GM18907 (cell line): ENCODE results near the gene VSIR.
A peak's percentile ranks its signal among the peaks of the same experiment; 100 is the strongest.

ENCODE experiments used
- ATAC-seq: cut with Tn5 transposase; IDR thresholded peaks from one replicate; pipeline ENCODE4 v1.9.1; 2021; ENCODE audit warnings: mild to moderate bottlenecking, moderate library complexity; ENCODE audit not compliant: unreplicated experiment

The VSIR gene

DNA sequence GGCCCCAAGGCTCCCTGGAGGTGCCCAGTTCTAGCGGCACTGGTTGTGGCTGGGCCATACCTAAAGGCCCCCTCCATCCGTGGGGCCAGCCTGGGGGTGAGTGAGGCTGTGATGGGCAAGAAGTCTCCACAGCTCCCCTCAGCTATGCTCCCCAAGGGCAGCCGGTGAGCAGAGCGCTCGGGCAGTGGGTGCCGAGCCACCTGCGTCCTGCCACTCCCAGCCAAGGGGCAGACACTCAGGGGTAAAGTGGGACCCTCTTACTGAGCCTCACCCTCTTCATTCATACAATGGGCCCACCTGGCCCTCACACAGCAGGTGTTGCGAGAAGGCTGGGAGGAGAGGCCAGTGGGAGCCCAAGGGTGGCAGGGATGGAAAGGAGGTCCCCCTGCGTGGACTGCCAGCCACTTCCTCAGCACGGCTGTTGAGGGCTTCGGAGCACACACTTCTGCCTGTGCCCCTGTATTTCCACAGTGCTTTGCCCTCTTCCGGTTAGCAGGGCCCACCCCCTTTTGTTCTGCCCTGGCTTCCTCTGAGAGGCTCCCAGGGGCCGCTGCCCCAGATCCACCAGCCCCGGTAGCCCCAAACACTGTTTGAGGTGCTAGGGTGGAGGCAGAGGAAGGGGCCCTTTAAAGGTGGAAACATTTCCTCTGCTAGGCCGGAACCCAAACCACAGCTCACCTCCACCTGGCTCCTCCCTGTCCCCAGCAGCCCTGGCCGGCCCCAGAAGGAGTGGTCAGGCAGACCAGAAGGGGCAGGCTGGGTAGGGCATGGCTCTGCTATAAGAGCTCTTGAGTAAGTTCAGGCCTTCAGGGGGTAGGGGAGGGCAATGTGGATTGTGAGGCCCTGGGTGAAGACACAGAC, 37.4 kb downstream of the VSIR start:
- ATAC-seq = no peak

DNA sequence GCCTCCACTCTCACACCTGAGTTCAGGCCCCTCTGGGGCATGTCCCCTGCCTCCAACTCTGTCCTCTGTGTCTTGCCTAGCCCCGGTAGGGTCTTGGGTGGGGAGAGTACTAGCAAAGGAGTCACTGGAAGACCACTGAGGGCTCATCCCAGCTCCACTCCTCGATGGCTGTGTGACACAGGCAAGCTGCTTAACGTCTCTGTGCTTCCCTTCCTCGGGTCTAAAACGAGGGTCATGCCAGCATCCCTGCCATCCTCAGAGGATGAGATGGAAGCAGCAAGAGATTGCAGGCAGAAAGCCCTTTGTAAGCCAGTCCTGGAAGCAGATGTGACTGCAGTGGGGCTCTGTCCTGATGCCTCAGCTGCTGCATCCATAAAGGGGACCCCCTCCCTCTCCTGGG, 38.5 kb downstream of the VSIR start:
- ATAC-seq = no peak

- ATAC-seq = no peak
Measured at GRCh38 chr10:71731791-71732190, 41.5 kb downstream of the VSIR start.

DNA sequence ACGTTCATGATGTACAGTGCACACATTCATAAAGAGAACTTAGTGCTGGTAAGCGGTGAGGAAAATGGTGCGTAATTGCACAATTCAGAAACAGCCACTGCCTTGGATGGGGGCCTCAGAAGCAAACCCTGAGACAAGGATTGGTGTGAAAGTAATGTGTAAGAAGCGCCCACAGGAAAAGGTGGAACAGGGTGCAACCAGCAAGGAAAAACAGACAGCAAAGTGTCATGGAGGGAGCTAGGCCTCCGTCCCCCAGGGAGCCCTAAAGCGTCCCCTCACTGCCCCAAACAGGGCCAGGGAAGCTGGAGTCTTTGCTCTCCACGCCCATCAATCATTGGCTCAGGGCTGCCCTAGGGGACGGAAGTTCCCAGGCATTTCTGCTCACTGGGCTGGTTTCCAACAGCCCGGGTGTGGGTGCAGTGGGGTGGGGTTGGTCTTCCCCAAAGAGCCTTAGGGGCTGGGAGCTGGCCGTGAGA, 44.1 kb downstream of the VSIR start:
- ATAC-seq = no peak

DNA sequence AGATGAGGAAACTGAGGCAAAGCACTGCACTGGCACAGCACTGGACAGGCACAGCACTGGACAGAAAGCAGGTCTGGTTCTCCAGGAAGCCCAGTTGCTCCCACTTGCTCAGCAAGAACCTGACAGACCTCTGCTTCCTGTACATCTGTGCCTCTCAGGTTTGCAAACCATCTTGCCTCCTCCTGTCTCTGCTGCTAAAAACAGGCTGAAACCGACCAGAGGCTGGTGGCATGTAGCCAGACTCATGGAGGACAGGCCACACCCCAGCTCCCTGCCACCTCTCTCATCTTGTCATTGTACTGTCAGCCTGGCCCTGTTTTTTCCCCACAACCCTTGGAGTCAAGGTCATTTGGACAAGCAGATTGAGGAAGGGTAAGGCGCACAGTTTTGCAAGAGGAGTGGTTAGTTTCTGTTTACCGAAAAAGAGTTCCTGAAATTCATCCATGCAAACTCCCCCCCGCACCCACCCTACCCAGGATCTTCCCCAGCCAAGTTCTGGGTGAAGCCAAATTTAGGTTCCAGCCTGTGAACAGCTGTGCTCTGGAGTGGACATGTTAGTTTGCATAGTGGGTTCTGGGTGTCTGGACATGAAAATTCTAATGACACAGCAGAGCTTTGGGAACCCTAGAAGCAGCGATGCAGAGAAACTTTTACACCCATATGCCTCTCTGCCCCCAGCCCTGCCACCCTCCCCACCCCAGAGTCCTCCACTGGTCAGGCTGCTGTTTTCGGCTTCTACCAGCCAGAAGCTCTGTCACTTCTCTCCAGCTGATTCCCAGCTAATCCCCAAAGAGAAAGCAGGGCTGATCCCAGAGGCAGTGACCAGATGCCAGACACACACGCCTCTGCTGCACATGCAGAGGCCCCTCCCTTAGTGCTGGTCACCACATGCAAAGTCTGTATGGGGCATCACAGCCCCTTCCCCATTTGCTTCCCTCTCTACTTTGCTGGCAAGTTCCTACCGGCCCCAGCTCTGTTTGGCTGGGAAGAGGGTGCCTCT, 45.3 kb downstream of the VSIR start:
- ATAC-seq = peak; percentile 50

DNA sequence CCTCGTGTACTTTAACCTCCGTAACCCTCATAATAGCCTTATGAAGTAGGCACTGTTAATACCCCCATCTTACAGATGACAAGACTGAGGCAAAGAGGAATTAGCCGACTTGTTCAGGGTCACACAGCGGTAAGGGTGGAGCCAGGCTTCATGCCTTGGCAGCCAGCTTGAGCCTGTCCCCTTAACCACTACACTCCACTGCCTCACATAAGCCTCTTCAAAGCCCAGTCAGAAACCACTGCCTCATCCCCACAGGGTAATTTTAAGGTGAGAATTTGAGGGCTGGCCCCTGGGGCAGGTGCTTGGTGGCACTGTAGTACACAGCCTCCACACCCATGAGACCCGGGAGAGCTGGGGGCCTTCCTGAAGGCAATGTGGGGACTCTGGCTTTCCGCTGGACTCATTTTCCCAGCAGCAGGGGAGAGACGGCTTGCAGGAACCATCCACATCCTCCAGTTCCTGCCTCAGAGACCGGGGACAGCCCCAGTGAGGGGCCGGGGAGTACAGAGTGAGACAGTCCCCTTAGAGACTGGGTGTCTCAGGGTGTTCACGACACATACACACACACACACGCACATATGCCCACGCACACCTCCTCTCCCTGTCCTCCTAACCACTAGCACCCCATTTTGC, 46.1 kb downstream of the VSIR start:
- peak; percentile 42 for ATAC-seq

- no peak for ATAC-seq
Measured at GRCh38 chr10:71726580-71727104, 46.7 kb downstream of the VSIR start.

GRCh38 chr10:71725998-71726579, 47.2 kb downstream of the VSIR start:
- no peak for ATAC-seq

- ATAC-seq = no peak
Measured at GRCh38 chr10:71725249-71725648, 48.1 kb downstream of the VSIR start.

DNA sequence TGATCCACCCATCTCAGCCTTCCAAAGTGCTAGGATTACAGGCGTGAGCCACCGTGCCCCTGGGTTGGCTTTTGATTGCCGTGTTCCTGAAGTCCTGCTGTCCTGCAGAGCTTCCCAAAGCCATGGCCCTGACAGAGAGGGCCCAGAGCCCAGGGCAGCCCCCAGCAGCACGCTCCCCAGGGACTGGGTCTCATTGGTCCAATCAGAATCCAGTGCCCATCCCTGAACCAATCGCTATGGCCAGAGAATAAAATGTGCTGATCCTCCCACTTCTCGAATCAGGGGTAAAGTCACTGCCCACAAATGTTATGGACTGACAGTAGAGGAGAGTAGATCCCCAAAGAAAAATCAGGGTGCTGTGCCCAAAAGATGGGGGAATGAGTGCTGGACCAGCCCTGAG, 48.8 kb downstream of the VSIR start:
- no peak for ATAC-seq

GRCh38 chr10:71723311-71723710, 50.0 kb downstream of the VSIR start:
- ATAC-seq = no peak

GRCh38 chr10:71722849-71723248, 50.5 kb downstream of the VSIR start:
- ATAC-seq = no peak

- ATAC-seq = no peak
Measured at GRCh38 chr10:71721313-71721712, 52.0 kb downstream of the VSIR start.

GRCh38 chr10:71720288-71720687, 53.0 kb downstream of the VSIR start:
- ATAC-seq = no peak

GRCh38 chr10:71719464-71720201, 53.7 kb downstream of the VSIR start, which contains the start of gene C10orf105:
C10orf105 (minus strand) TSS chr10:71719778; CDS start chr10:71716337, 3,441 bp downstream.
- no peak for ATAC-seq

GRCh38 chr10:71719042-71719441, 54.3 kb downstream of the VSIR start:
- ATAC-seq = no peak

DNA sequence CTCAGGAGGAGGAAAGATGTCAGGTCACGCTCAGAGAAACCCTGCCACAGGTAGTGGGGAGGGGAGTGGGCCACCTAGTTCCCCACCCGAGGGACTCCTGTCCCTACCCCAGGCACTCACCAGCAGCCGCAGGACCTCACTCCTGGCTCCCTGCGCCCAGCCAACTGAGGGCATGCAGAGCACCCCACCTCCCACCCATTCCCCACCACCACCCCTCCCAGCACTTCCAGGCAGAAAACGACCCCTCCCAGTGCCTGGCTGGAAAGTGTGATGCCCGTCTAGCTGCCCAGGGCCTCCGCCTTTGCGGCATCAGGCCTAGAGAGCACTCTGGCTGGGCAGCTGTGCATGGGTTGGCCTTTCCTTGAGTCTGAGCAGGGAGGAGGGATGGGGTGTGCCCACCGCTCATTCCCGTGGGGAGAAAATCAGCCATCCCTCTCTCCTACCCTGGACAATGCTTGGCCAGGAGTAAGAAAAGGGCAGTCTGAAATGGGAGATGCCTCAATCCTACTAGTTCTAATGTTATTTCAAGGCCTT, 55.1 kb downstream of the VSIR start:
- ATAC-seq = no peak

GRCh38 chr10:71717551-71717951, 55.8 kb downstream of the VSIR start:
- ATAC-seq = no peak

- ATAC-seq = no peak
Measured at GRCh38 chr10:71717056-71717455, 56.3 kb downstream of the VSIR start.
